Adrenal gland (tissue), 12 donors: ENCODE data around the gene CFAP92. TPM values are rescaled to one million over a fixed set of nuclear protein-coding genes. Genes with fewer than 3 reads are reported as not detected.

Experiments used
- DNase-seq, 7 donors: peaks; one replicate each; pipeline ENCODE4 v3.0.0-alpha.2; 2019 to 2020
- H3K27ac ChIP-seq, 5 donors: fragments of 200-600 bp; sonication (generic) in 4 of 5; 1 replicate in 3 of 5; 2 replicates in 2 of 5; pipeline versions ENCODE4 v1.5.1 to v1.8.0; 2016 to 2020; ENCODE audit warnings: mild to moderate bottlenecking in 1 of 5
- H3K27me3 ChIP-seq: fragments of 200-600 bp; 2 replicates; pipeline ENCODE4 v1.8.0; 2021
- H3K36me3 ChIP-seq, 2 donors: fragments of 200-600 bp; replicated peaks in 1 of 2; 1 replicate in 1 of 2; 2 replicates in 1 of 2; pipeline versions ENCODE4 v1.5.1 to v1.8.0; 2018 to 2022
- H3K4me1 ChIP-seq, 2 donors: fragments of 200-600 bp; replicated peaks in 1 of 2; 1 replicate in 1 of 2; 2 replicates in 1 of 2; pipeline versions ENCODE4 v1.5.1 to v1.8.0; 2018 to 2021
- H3K4me3 ChIP-seq, 4 donors: fragments of 200-600 bp; sonication (generic) in 3 of 4; one replicate each; pipeline ENCODE4 v1.5.1; 2016 to 2018
- H3K9me3 ChIP-seq, 3 donors: fragments of 200-600 bp; sonication (generic) in 1 of 3; replicated peaks in 1 of 3; 1 replicate in 2 of 3; 2 replicates in 1 of 3; pipeline versions ENCODE4 v1.5.1 to v1.8.0; 2016 to 2021
- POLR2A ChIP-seq, 2 donors: fragments of 450-650 bp; IDR thresholded peaks; one replicate each; pipeline ENCODE4 v1.6.1; 2017; ENCODE audit warnings: antibody characterized with exemption in 2 of 2, mild to moderate bottlenecking in 2 of 2, moderate library complexity in 1 of 2
- WGBS, 4 donors: extraction: QIAGEN DNeasy Blood & Tissue Kit in 2 of 4; methylation state at CpG; one replicate each; pipeline versions ENCODE4 v1.1.5 to v1.1.7; 2013 to 2017; 5-methylcytosine and 5-hydroxymethylcytosine counted together
- intact Hi-C, 2 donors: fragments of 100-400 bp; cut with DNase I; formaldehyde crosslinking; loops; one replicate each; pipeline versions ENCODE4 v1.14.1 to v1.15.0; 2022 to 2023
- polyA plus RNA-seq, 3 donors: library from polyadenylated mRNA; stranded (reverse); fragments of 200-250 nt in 2 of 3; fragments of 350-450 nt in 1 of 3; fragmentation: Illumina TruSeq in 1 of 3; extraction: RNeasy Lipid Tissue Mini Kit (QIAGEN cat#74804) in 1 of 3; gene quantifications; one replicate each; pipeline ENCODE4 v1.2.3, GENCODE V29; 2013 to 2014
- total RNA-seq, 9 donors: library from RNA; depleted of rRNA in 4 of 9; stranded (reverse); fragments of >200 nt in 4 of 9; fragments of 120-200 nt in 1 of 9; fragmentation: NEBNext Ultra II Directional in 1 of 9; extraction: Animal tissue kit (Norgen Biotek cat#: 25700) in 1 of 9; gene quantifications; one replicate each; pipeline versions ENCODE4 v1.1.0 to v1.2.4, GENCODE V29; 2013 to 2023
- TF ChIP-seq, protein P1 (sequence below), 6 experiments: fragments of 450-650 bp in 4 of 6; fragments of 200-600 bp in 2 of 6; sonication (generic) in 1 of 6; IDR thresholded peaks; 1 replicate in 5 of 6; 2 replicates in 1 of 6; pipeline versions ENCODE4 v1.5.1 to v1.8.0; 2016 to 2021; ENCODE audit warnings: antibody characterized with exemption in 6 of 6, mild to moderate bottlenecking in 2 of 6, moderate library complexity in 1 of 6
- donor health status: healthy with polysubstance abuse.
- donor health status: Bipolar disorder and iron deficiency.
- donor health status: DM: yes; HTN: yes; CAD: no.
- donor health status: DM: no; HTN: no; CAD: no.
- donor health status: DM: no; HTN: no; CAD: no.
- donor health status: DM: yes; HTN: yes; CAD: no.

Gene CFAP92
- total and polyA plus RNA-seq, 12 donors: 0.14 to 1.9 (median 0.48) TPM; not detected in 1

DNA sequence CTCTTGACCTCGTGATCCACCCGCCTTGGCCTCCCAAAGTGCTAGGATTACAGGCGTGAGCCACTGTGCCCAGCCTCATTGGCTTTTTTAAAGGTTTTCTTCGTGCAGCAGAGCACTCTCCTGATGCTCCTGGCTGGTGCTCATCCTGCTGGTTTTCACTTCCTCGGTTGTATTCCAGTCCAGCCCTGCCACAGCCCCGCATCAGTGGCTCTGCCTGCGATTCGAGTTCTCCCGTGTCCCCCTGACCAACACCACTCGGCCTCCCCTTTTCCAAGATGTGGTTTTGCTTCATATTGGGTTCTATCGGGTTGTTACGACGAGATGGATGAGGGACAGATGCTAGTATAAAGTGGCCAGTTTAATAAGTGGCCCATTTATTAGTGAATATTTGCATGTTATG is 35.0 kb upstream of the CFAP92 start:
- intact Hi-C loops: no loop called here
- Histone ChIP-seq H3K36me3 (no peaks in the 10 kb centered on the region), H3K4me1 (peaks cover 0 to 18% of the 10 kb centered on the region in 2 donors), H3K27me3 (no peaks in the 10 kb centered on the region), H3K9me3 (no peaks in the 10 kb centered on the region), H3K27ac (no peak overlapping the region), H3K4me3 (no peak overlapping the region)
- WGBS, 4 donors: 85 to 93% (median 89%) methylated on average over 13 of the region's 13 CpGs
- TF ChIP-seq POLR2A (IDR thresholded peaks at IDR 0.05): no peak
- TF ChIP-seq, protein P1, sequence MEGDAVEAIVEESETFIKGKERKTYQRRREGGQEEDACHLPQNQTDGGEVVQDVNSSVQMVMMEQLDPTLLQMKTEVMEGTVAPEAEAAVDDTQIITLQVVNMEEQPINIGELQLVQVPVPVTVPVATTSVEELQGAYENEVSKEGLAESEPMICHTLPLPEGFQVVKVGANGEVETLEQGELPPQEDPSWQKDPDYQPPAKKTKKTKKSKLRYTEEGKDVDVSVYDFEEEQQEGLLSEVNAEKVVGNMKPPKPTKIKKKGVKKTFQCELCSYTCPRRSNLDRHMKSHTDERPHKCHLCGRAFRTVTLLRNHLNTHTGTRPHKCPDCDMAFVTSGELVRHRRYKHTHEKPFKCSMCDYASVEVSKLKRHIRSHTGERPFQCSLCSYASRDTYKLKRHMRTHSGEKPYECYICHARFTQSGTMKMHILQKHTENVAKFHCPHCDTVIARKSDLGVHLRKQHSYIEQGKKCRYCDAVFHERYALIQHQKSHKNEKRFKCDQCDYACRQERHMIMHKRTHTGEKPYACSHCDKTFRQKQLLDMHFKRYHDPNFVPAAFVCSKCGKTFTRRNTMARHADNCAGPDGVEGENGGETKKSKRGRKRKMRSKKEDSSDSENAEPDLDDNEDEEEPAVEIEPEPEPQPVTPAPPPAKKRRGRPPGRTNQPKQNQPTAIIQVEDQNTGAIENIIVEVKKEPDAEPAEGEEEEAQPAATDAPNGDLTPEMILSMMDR (IDR thresholded peaks at IDR 0.05): no peak
- no peak for DNase-seq

DNA sequence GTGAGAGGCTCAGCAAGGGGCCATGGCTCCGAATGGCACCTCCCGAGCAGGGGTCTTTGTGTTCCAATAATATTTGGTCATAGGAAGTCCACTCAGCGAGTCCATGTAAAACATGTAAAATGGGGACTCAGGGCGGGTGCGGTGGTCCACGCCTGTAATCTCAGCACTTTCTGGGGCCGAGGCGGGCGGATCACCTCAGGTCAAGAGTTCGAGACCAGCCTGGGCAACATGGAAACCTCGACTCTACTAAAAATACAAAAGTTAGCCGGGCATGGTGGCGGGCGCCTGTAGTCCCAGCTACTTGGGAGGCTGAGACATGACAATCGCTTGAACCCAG is 33.6 kb upstream of the CFAP92 start:
- intact Hi-C loops: no loop called here
- Histone ChIP-seq H3K27ac (no peak overlapping the region), H3K36me3 (no peaks in the 10 kb centered on the region), H3K27me3 (no peaks in the 10 kb centered on the region), H3K9me3 (no peaks in the 10 kb centered on the region), H3K4me3 (peak overlapping the region in 1 of 4 donors; percentile 68), H3K4me1 (peaks cover 0 to 18% of the 10 kb centered on the region in 2 donors)
- WGBS, 4 donors: 68 to 77% (median 71%) methylated on average over 14 to 15 of the region's 15 CpGs
- TF ChIP-seq, protein P1 (IDR thresholded peaks at IDR 0.05): no peak
- no peak for TF ChIP-seq POLR2A (IDR thresholded peaks at IDR 0.05)
- no peak for DNase-seq

- peak overlapping the region in 3 of 5 donors; percentile 12 to 62 (median 52) for H3K27ac ChIP-seq
- WGBS, 4 donors: 3 to 14% (median 6%) methylated on average over 15 to 54 of the region's 54 CpGs
- no peaks in the 10 kb centered on the region for H3K9me3 ChIP-seq
- H3K4me1 ChIP-seq: peaks cover 0 to 22% of the 10 kb centered on the region in 2 donors
- peak in 1 of 2 donors; percentile 38 for TF ChIP-seq POLR2A (IDR thresholded peaks at IDR 0.05)
- TF ChIP-seq, protein P1 (IDR thresholded peaks at IDR 0.05): peak in 4 of 6 experiments; percentile 26 to 75 (median 66)
- peak overlapping the region in 1 of 4 donors; percentile 68 for H3K4me3 ChIP-seq
- no peaks in the 10 kb centered on the region for H3K36me3 ChIP-seq
- no peaks in the 10 kb centered on the region for H3K27me3 ChIP-seq
- peak; percentile 87 to 95 (median 92) for DNase-seq
- intact Hi-C loops: no loop called here
Observed at GRCh38 chr3:129026728-129027543, 33.1 kb upstream of the CFAP92 start.

GRCh38 chr3:129025691-129026435 is 32.0 kb upstream of the CFAP92 start:
- Histone ChIP-seq H3K27ac (peak overlapping the region in 2 of 5 donors; percentile 52 to 65), H3K9me3 (no peaks in the 10 kb centered on the region), H3K36me3 (no peaks in the 10 kb centered on the region), H3K4me1 (peaks cover 2 to 33% of the 10 kb centered on the region in 2 donors), H3K4me3 (no peak overlapping the region), H3K27me3 (no peaks in the 10 kb centered on the region)
- WGBS, 4 donors: 55 to 68% (median 63%) methylated on average over 8 of the region's 8 CpGs
- peak in 2 of 7 donors; percentile 48 to 80 for DNase-seq
- intact Hi-C loops: no loop called here
- TF ChIP-seq POLR2A (IDR thresholded peaks at IDR 0.05): no peak
- TF ChIP-seq, protein P1 (IDR thresholded peaks at IDR 0.05): no peak
